Activated naive CD4-positive, alpha-beta T cell treated with anti-CD3 and anti-CD28 coated beads, Interleukin-2, amount 50 U/mL, for 72 hours (primary cell): ENCODE measurements around the gene ZNF207. TPM values are rescaled to one million over a fixed set of nuclear protein-coding genes. Genes with fewer than 3 reads are reported as not detected.

ENCODE experiments used
- ATAC-seq, 2 donors: fragments of 150-1000 bp; cut with Tn5 transposase; 2 replicates each; pipeline ENCODE4 v1.10.0; 2021; ENCODE audit warnings: mild to moderate bottlenecking in 2 of 2, moderate library complexity in 2 of 2
- DNase-seq, 2 donors: peaks; one replicate each; pipeline ENCODE4 v3.0.0; 2021 to 2022; ENCODE audit warnings: low spot score in 2 of 2
- H3K27ac Mint-ChIP-seq, 2 donors: one replicate each; pipeline ENCODE4 v1.8.0; 2022; ENCODE audit warnings: mild to moderate bottlenecking in 2 of 2, mixed read lengths in 2 of 2
- H3K36me3 Mint-ChIP-seq, 2 donors: one replicate each; pipeline ENCODE4 v1.8.0; 2022; ENCODE audit warnings: mixed read lengths in 2 of 2
- H3K9me3 Mint-ChIP-seq, 2 donors: one replicate each; pipeline ENCODE4 v1.8.0; 2022; ENCODE audit warnings: mixed read lengths in 2 of 2
- total RNA-seq, 2 donors: library from RNA; stranded (reverse); gene quantifications; one replicate each; pipeline ENCODE4 v1.2.3, GENCODE V29; 2022

ZNF207 gene
- total RNA-seq, 2 donors from 2014 or later, result 255 to 256 TPM

- Mint-ChIP-seq H3K27ac (no peak overlapping the region), H3K36me3 (peaks cover 9 to 21% of the 10 kb centered on the region in 2 donors), H3K9me3 (peaks cover 5 to 16% of the 10 kb centered on the region in 2 donors)
- DNase-seq (no peak), ATAC-seq (no peak)
Observed at GRCh38 chr17:32426894-32427293, 76.9 kb downstream of the ZNF207 start.

DNA sequence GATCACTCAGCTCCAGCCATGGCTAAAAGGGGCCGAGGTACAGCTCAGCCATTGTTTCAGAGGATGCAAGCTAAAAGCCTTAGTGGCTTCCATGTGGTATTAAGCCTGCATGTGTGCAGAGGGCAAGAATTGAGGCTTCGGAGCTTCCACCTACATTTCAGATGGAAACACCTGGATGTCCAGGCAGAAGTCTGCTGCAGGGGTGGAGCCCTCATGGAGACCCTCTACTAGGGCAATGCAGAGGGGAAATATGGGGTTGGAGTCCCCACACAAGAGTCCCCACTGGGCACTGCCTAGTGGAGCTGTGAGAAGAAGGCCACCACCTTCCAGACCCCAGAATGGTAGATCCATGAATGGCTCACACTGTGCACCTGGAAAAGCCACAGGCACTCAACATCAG is 79.6 kb downstream of the ZNF207 start:
- Mint-ChIP-seq H3K27ac (no peak overlapping the region), H3K9me3 (peaks cover 5 to 16% of the 10 kb centered on the region in 2 donors), H3K36me3 (peaks cover 9 to 21% of the 10 kb centered on the region in 2 donors)
- ATAC-seq (no peak), DNase-seq (no peak)

Other genes with a start within 250 kb of the ZNF207 start
- gene RHOT1, start 207.7 kb upstream of the ZNF207 start, total RNA-seq, result 10 to 100 TPM; 24.3 to 25.9 TPM
- gene RHBDL3, start 84.3 kb upstream of the ZNF207 start, total RNA-seq, result under 1 TPM in 1 of 2 donors, not detected in 1; 0.14 TPM
- 10 to 100 TPM; 10.8 to 24.5 TPM for gene C17orf75, start 8.0 kb upstream of the ZNF207 start, total RNA-seq
- gene PSMD11, start 94.4 kb downstream of the ZNF207 start, total RNA-seq, result 100 to 1,000 TPM; 119 to 162 TPM
- gene CDK5R1, start 136.8 kb downstream of the ZNF207 start, total RNA-seq, result 10 to 100 TPM; 12.4 to 15.6 TPM